Spleen (tissue), 7 donors: Measurements from ENCODE around the gene LGMN.
"Not testable (repeated sequence)": the region's sequence is repeated elsewhere in the genome, so short reads cannot be mapped to it uniquely, and the experiment has no call there.

ENCODE experiments used
- POLR2A ChIP-seq, 3 donors: fragments of 450-650 bp; IDR thresholded peaks; one replicate each; pipeline ENCODE4 v1.5.1; 2017; ENCODE audit warnings: antibody characterized with exemption in 3 of 3, mild to moderate bottlenecking in 1 of 3
- TF ChIP-seq, protein P1 (sequence below), 11 experiments: fragments of 200-600 bp in 7 of 11; fragments of 450-650 bp in 4 of 11; sonication (generic) in 4 of 11; IDR thresholded peaks in 8 of 11; conservative IDR thresholded peaks in 3 of 11; 1 replicate in 7 of 11; 2 replicates in 4 of 11; pipeline versions ENCODE4 v1.4.0 to v1.8.0; 2016 to 2021; ENCODE audit warnings: antibody characterized with exemption in 11 of 11, inconsistent platforms in 4 of 11, mild to moderate bottlenecking in 1 of 11
- donor health status: DM: no; HTN: no; CAD: no; lungs with moderate emphysema.
- donor health status: DM: no; HTN: no; CAD: no.
- donor health status: DM: no; HTN: no; CAD: no.

DNA sequence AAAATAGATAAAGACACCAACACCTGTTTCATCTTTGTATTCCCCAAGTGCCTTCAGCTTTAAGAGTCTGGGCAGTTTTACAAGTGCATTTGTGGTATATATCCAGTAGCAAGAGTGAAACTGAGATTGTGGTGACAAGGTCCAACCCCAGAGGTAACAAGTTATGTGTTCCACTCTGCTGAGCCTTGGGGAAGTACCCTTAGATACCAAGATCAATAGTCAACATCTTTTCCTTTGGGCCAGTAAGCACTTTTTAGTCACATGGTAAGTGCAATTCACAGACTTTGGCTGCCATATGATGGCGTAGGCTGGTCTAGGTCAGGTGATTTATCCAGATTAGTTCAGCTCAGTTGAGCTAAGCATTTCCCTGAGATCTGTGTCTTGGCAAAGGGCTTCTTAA, 19.8 kb upstream of the LGMN start:
- TF ChIP-seq, protein P1, sequence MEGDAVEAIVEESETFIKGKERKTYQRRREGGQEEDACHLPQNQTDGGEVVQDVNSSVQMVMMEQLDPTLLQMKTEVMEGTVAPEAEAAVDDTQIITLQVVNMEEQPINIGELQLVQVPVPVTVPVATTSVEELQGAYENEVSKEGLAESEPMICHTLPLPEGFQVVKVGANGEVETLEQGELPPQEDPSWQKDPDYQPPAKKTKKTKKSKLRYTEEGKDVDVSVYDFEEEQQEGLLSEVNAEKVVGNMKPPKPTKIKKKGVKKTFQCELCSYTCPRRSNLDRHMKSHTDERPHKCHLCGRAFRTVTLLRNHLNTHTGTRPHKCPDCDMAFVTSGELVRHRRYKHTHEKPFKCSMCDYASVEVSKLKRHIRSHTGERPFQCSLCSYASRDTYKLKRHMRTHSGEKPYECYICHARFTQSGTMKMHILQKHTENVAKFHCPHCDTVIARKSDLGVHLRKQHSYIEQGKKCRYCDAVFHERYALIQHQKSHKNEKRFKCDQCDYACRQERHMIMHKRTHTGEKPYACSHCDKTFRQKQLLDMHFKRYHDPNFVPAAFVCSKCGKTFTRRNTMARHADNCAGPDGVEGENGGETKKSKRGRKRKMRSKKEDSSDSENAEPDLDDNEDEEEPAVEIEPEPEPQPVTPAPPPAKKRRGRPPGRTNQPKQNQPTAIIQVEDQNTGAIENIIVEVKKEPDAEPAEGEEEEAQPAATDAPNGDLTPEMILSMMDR (IDR thresholded peaks at IDR 0.05 in 8 of 11, conservative IDR thresholded peaks at IDR 0.05 in 3 of 11), result not testable (repeated sequence)
- not testable (repeated sequence) for TF ChIP-seq POLR2A (IDR thresholded peaks at IDR 0.05)
